Upper lobe of left lung (tissue), 4 donors: ENCODE data around the gene DPF3.

Experiments used
- CTCF ChIP-seq, 6 experiments: fragments of 450-650 bp in 4 of 6; fragments of 200-600 bp in 2 of 6; sonication (generic) in 2 of 6; IDR thresholded peaks; one replicate each; pipeline ENCODE4 v1.5.1; 2016 to 2019; ENCODE audit warnings: antibody characterized with exemption in 6 of 6
- POLR2A ChIP-seq, 4 donors: fragments of 450-650 bp; IDR thresholded peaks; one replicate each; pipeline ENCODE4 v1.5.1; 2016 to 2017; ENCODE audit warnings: antibody characterized with exemption in 4 of 4, mild to moderate bottlenecking in 2 of 4
- POLR2AphosphoS5 ChIP-seq, 2 donors: sonication (generic); formaldehyde crosslinking; IDR thresholded peaks; one replicate each; pipeline ENCODE4 v1.5.1; 2017; ENCODE audit warnings: antibody characterized with exemption in 2 of 2

- TF ChIP-seq CTCF (IDR thresholded peaks at IDR 0.05) (no peak), POLR2A (IDR thresholded peaks at IDR 0.05) (no peak), POLR2AphosphoS5 (IDR thresholded peaks at IDR 0.05) (no peak)
Measured at GRCh38 chr14:72786378-72787350, 107.2 kb downstream of the DPF3 start.
